HG03103 (cell line): ENCODE data around the gene EHBP1.

Experiments
- ATAC-seq: cut with Tn5 transposase; IDR thresholded peaks from one replicate; pipeline ENCODE4 v1.9.1; 2021; ENCODE audit warnings: low read depth; ENCODE audit not compliant: unreplicated experiment

EHBP1 gene

DNA sequence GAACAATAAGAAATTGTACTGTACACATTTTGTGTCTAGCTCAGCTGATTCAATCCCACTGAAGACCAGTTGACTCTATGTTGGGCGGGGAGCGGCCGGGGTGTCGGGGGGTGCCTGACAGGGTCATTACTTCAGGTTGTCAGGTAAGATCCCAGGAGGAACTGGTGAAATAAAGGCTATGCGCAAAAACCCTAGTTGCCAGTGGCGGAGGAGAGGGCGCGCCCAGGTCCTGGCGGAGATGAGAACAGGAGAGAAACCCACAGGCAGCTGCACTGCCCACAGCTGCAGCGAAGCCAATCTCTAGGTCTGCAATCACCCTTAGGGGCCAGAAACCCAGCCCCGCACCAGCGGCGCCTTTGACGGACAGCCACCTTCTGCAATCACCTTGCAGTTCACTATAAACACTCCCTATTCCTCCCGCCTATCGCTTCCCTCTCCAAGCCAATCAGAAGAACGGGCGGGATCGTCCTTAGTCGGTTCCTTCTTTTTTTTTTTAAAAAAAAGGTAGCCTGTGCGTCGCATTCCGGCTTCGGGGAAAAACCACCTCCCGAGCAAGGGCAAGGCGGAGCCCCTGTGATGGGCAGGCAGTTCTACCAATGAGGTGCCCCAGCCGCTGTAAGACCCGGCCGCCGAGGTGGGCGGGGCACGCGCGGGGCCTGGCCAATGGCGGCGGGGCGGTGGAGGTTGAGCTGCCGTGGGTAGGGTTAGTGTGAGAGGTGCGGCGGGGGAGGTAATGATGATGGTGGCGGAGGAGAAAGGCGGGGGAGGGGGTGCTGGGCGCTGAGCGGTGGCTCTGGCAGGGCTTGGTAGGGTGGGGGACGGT is at the start of gene EHBP1:
Gene EHBP1, plus strand, starts transcription at position 707 of the 823 bp plus-strand sequence. CDS start 1,479 bp downstream, outside the sequence.
- peak; percentile 89 for ATAC-seq

DNA sequence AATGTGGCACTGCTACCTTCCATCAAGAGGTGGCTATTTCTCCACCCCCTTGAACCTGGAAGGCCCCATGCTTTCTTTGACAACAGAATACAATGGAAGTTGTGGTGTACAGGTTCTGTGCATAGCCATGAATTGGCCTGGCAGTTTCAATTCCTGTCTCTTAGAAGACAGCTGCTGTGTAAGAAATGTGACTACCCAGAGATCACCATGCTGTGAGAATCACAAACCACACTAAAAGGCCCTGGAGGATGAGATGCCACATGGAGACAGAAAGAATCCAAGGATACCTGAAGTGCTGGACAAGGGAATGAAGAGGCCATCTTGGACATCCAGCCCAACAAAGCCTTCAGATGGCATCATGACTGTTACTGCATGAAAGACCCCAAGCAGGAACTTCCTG is 47.7 kb upstream of the EHBP1 start:
- peak; percentile 51 for ATAC-seq

DNA sequence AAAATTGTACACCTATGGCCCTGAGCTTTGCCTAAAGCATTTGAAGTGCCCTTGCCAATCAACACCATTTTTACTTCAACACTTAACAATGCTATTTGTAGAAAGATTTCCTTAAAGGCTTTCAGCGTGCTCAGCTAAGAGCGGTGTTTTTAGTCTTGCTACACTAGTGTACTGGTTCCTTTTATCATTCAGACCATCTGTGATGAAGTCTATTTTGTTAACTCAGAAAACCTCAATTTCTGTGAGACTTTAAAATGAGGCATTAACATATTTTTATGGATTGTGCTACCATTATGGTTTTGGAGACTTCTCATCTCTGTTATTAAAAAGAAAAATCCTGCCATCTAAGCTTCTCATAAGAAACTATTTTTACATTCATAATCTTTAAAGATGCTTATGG is 46.6 kb upstream of the EHBP1 start:
- no peak for ATAC-seq

DNA sequence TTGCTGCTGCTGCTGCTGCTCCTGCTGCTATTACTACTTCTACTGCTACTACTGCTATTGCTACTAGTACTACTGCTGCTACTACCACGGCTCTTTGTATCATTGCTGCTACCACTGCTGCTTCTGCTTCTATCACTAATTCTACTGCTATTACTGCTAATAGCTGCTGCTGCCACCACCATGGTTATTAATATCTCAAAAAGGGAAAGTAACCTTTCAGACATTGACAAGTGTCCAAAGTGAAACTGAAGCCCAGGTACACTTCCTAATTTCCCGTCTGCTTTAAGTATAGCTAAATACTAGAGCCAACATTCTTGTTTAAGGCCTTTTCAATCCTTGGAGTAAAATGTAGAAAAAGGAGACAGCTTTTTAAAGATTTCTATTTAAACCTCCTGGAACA is 45.4 kb upstream of the EHBP1 start:
- ATAC-seq: peak; percentile 60

DNA sequence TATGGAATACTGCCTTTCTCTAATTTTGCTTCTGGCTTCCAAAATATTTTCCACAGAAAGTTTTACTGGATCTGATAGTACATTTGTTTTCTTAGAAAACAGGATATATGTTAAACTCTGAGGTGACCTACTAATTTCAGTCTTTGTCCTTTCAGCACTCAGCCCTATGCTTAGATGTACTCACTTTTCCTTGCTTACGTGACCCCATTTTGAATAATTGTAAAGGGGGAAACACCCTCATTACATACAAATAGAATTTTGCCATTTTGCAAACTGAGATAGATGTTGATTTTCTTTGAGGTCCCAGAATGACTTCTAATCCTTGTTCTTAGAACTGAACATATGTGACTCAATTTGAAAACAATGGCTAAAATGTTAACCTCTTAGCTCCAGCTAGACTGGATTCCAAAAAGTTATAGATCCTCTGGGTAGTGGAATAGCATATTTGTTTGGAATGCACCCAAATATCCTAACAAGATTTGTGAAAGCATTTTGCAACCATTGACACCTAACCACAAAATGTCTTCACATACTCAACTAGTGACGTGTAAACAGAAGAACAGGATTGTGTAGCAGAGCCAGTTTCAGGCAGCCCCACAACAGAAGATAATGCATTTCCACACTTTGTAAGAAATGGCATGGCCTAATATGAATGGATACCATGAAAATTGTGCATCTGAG is 44.8 kb upstream of the EHBP1 start:
- no peak for ATAC-seq

DNA sequence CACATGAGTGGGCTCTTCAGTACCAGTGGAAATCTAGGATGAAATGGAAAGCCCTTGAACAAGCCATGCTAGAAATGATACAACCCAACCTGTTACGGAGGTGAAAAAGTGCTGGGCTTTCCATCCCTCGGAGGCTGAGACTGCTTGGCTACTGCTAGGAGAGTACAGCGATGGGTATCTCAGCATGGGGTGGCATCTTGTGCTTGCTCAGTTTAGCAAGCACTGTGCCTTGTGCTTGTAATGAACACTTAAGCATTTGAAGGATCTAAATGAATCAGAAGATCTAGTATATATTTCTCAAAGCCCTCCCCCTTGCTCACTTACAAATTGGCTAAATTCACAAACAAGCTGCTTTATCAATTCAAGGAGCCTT is 44.3 kb upstream of the EHBP1 start:
- ATAC-seq: no peak

DNA sequence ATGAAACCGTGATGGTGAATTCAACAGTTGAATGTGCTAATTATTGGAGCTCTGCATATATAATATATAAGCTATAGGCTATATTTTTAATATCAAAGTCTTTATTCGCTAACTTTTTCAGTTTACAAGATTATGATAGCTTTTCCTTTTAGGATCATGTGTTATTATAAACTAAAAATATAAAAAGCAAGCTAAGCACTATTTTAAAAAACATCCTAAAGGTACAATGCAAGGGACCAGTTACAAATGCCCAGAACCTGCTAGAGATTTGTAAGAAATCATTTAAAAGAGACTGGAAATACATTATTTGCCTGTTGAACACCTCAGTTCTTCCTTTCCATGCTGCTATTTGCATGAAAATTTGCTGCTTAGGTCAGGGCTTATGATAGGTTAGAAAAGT is 43.4 kb upstream of the EHBP1 start:
- ATAC-seq: no peak

DNA sequence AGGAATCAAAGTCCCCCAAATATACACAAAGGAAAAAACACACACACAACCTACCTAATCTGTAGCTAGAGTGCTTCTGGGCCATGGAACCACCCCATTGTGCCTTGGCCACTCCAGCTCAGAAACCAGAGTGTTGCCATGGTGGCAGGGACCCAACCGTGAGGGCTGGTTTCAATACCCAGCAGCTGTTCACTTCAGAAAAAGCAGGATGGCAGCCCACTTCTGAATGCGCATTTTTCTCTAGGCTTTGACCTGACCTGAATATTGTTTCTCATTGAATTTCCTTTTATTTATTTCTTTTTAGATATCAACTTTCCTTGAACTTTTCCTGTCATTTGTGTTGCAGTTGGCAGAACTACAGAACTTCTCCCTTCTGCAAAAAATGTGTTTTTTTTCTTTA is 43.0 kb upstream of the EHBP1 start:
- ATAC-seq: no peak

DNA sequence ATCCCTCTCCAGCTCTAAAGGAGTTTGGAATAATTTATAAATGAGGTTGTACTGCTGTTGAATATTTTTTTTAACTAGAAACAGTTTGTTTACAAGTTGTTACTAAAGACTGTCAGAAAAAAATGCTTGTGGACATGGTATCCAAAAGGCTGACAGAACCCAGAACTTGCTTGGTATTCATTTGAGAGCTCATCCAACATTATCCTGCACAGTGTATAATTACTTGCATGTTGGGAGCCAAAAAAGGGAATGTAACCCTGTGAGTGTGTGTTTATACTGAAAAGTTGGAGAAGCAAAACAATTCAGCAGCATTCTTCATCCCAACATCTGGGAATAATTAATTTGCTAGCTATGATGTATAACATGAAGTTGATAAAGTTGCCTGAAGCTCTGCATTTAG is 42.1 kb upstream of the EHBP1 start:
- ATAC-seq: no peak

DNA sequence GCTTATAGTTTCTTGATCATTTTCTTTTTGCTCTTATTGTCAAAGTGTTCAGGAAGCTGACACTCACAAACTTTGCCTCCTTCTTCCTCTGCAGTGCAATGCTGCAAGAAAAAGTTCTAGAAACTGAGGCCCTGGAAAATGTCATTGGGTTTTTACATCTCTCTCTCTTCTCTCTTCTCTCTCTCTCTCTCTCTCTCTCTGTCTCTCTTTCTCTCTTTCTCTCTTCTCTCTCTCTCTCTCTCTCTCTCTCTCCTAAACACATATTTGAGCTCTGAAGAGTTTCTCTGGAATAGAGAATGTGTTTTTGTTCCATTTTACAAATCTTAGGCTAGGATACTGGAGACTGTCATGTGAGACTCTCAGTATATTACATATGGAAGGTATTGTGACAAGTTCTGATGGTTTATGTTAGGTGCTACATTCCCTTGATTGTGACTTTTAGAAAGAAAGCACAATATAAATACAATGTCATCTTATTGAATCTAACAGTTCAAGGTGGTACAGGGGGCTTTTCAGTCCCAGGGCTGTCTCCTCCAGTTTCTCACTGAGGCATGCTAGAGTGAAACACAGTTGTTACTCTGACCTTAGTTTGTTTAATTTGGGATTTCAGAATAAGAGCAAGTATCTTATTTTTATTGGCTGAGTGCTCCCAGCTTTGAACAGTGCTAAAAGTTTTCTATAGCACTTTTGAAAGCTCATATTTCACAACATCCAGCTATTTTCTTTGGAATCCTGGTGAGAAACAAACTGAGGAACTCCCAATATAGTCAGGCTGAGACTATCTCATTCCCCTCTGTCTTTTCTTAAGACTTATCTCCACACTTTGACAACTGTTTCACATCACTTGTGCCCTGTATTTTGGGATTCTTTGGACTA is 41.4 kb upstream of the EHBP1 start:
- no peak for ATAC-seq

DNA sequence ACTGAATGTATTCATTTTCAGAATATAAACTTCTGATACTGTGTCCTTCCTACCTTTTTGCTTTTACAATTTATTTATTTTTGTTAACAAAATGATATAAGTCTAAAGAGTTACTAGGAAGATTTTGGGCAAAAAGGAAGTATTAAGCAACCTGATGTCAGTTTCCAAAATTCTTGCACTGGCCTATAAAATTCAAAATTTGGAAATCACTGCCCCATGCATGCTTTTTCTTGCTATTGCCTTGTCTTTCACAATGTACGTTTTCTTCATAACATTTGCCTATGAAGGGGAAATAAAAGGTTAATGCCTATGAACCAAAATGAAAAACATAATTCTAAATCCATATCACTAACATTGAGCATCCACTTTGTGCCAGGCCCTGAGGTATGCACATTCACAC is 40.1 kb upstream of the EHBP1 start:
- no peak for ATAC-seq

DNA sequence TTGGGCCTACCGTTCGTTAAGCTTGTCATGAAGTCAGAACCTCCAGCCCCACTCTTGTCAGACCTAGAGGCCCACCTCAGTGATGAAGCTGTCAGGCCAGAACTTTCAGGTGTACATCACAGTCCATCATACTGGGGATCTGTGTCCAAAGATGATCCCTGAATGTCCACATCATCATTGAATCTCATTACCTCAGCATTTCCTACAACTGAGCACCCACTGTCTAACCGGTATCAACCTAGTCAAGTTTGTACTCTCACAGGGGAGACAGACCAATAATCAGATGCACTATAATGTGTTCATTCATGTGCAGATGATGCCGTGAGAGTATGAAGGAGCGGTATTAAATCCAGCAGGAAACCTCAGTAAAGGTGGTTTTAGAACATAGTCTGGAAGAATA is 36.3 kb upstream of the EHBP1 start:
- no peak for ATAC-seq

DNA sequence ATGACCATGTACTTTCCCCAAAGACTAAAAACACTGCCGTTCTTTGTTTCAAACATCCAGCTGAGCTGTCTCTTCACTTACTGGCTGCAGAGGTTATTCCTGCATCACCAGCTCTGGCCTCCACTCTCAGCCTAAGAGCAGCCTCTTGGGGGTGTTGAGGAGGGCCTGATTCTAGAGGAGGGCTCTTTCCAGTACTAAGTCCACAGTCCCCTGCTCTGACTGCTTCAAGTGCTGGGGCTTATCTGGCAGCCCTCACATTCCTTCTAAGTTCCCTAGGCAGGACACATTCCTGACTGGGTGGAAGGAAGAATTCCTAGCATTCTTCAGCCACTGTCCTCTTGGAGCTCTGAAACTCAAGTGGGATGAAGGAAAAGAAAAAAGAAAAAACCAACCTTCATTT is 32.9 kb upstream of the EHBP1 start:
- no peak for ATAC-seq

DNA sequence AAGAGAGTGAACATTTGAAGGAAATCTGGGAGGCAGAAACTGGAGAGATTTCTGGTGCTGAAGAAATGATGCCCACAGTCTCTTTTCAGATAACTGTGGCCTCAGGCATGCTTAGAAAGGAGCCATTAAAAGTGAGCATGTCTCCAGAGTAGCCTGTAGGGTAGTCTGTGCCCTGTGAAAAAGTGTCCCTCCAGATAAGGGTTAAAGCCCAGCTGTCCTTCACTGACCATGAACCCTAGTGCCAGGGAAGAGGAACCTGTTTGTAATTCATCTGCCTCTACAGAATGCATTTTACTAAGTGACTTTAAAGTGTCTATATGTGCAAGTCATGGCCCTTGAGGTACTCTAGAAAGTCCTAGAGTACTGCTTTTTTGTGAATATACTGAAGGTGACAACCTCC is 30.5 kb upstream of the EHBP1 start:
- no peak for ATAC-seq

DNA sequence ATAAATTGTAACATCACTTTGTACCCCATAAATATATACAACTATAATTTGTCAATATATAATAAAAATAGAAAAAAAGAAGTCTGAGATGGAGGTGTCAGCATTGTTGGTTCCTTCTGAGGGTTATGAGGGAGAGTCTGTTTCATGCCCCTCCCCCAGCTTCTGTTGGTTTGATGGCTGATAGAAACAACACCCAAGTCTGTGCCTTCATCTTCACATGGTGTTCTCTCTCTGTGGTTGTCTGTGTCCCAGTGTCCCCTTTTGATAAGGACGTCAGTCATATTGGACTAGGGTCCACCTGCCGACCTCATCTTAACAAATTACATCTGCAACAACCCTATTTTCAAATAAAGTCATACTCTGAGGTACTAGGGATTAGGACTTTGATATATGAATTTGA is 20.3 kb upstream of the EHBP1 start:
- ATAC-seq: no peak

DNA sequence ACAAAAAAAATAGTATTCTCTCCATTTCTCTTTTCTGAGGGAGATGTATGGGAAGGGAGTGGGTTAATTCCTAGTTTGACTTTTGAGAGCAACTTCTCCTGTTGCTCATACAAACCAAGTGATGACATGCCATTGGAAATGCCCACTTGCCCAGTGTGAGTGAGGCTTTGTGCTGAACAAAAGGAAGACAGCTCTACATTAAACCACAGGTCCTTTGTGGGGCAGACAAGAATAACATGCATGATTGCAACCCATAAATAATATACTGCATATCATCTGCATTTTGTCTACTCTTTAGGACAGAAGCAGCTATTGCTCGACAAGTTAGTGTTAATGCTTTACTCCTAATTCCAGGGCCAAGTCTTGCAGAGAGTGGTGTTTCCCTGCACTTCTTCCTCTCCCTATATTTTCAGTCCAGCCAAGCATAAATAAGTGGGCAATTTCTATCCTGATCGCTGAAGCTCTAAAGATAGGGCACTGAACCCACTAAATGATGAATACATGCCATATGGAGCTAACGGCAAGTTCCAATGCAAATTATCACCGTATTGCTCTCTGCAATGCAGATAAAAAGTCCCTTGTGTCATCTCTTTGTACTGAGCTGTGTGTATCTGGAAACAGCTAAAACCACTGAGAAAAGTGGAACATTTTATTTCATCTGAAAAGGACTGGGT is 19.4 kb upstream of the EHBP1 start:
- ATAC-seq: no peak

DNA sequence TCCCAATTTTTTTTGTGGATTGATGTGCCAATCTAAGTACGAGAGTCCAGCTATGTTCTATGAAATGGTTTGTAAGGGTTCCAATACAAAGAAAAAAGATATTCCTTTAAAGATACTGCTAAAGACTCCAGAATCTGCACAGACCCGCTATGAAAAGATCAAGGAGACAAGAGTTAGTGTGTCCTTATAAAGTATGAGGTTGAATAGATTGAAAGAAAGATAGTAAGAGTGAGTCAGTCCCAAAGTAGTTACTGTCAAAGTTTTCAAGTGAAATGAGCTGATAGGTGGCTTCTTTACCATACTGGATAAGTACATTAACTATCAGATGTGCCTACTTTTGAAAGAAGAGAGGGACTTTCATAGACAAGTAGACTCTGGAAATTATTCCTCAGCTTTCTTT is 17.9 kb upstream of the EHBP1 start:
- ATAC-seq: no peak

DNA sequence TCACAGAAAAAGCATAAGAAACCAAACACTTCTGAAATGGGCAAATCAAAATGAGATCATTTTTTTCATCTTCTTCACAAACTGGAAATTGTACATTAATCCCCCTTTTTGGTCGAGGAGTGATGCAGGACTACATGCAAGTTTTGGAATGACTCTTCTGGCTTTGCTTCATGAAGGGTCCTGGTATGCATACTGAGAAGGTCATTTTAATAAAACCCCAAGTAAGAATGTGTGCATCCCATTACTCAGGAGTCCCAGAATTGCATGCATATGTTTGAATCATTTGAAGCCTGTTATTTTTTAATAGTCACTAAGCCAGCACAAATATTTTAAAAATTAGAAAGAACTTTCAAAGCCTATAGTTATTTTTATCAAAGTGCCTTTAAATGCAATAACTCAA is 16.7 kb upstream of the EHBP1 start:
- no peak for ATAC-seq

DNA sequence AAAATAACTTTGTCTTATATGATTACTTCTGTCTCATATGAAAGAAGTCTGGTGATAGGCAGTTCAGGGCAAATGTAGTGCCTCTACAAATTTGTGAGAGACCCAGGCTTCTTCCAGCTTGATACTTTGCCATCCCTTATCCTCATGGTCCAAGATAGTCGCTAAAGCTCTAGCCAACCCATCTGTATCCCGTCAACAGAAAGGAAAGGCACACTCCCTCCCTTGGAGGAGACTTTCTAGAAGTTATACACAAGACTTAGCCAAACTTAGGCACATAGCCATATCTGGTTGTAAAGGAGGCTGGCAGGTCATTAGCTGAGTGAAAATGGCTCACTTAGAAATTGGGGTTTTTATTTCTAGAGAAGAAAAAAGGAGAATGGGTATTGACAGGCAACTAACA is 14.3 kb upstream of the EHBP1 start:
- no peak for ATAC-seq

DNA sequence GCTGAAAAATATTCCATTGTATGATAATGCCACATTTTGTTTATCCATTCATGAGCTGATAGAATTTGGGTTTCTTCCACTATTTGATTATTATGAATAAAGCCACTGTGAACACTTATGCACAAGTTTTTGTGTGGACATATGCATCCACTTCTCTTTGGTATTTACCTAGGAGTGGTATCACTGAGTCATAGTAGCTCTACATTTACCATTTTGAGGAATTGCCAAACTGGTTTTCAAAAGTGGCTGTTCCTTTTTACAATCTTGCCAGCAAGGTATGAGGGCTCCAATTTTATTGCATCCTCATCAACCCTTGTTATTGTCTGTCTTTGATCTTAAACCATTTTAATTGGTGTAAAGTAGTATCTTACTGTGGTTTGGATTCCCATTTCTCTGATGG is 13.3 kb upstream of the EHBP1 start:
- ATAC-seq: no peak

DNA sequence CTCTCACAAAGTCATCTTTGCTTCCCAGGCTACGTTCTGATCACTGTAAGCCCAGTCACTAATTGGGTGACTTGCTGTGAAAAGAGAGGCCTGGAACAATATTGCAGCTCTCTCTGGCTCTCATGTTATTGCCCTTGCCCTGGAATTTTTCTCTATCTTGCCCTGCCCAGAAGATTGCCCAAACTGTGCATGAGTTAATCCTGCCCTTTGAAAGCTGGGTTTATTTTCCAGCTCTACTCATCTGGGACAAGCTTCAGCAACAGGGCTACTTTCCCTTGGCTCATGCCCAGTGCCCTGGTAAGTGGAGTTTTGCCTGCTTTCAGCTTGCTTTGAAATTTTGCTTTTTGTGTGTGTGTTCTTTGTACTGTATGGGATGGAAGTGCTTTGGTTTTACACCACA is 6.9 kb upstream of the EHBP1 start:
- no peak for ATAC-seq
